Measurements from ENCODE around the gene HVCN1. TPM values are rescaled to one million over a fixed set of nuclear protein-coding genes. Genes with fewer than 3 reads are reported as not detected.

Gene HVCN1
- total RNA-seq, 1 donor from 2014 or later: 29.2 TPM

DNA sequence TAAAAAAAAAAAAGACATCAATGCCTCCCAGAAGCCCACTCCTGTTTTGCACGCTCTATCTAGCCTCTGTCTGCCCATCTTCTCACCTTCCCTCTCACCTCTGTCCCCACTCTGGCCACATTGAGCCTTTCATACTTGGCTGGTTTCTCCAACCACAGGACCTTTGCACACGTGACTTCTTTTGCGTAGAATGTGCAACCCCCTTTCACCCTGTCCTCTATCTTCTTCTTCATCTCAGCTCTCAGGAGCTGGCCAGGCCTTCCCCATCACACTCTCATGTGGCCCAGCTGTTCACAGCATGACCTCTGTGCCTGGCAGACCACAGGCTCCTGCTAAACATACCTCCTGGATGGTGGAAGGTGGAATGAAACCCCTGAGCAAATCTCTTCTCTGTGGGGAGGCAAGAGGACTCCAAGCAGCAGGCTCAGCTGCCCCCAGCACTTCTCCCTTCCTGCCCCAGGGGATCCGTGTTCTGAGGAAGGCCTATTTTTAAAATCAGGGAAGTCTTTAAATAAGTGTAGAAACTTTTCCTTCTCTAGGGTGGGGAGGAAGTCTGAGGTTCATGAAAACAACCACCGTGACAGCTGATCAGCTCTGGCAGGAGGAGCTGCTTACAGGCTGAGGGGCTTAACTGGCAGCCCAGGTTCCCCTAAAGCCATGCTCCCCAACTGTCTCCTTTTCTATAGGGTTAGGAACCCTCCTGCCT, 11.6 kb downstream of the HVCN1 start:
- intact Hi-C loops (cut with DNase I): no loop called here
- Histone ChIP-seq H3K36me3 (no peaks in the 10 kb centered on the region), H3K27ac (peak overlapping the region; percentile 39), H3K4me1 (peaks cover 19% of the 10 kb centered on the region), H3K27me3 (ENCODE audit: low read depth) (no peaks in the 10 kb centered on the region), H3K4me3 (no peak overlapping the region), H3K9me3 (no peaks in the 10 kb centered on the region)
- no peak for DNase-seq
- no peak for TF ChIP-seq CTCF (IDR thresholded peaks at IDR 0.05)
- ATAC-seq: peak; percentile 48 to 62

DNA sequence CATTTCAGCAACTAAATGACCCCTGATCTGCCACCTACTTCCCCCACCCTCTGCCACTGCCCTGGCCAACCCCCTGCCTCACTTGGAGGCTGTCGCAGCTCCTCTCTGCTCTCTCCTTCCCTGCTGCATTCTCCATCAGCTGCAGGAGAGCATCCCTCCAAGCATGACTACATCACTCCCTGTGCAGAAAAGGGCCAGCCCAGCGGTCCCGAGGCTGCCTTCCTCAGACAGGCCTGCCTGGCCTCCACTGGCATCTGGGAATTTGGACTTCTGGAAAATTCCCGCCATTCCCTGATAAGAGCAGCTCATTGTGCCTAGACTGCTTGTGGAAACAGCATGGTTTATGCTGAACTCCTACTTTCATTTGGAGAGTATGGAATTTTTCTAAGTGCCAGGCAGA, 12.7 kb downstream of the HVCN1 start:
- TF ChIP-seq CTCF (IDR thresholded peaks at IDR 0.05): no peak
- Histone ChIP-seq H3K4me1 (peaks cover 19% of the 10 kb centered on the region), H3K9me3 (no peaks in the 10 kb centered on the region), H3K36me3 (no peaks in the 10 kb centered on the region), H3K4me3 (no peak overlapping the region), H3K27ac (no peak overlapping the region), H3K27me3 (ENCODE audit: low read depth) (no peaks in the 10 kb centered on the region)
- no peak for ATAC-seq
- intact Hi-C loops (cut with DNase I): no loop called here
- no peak for DNase-seq

DNA sequence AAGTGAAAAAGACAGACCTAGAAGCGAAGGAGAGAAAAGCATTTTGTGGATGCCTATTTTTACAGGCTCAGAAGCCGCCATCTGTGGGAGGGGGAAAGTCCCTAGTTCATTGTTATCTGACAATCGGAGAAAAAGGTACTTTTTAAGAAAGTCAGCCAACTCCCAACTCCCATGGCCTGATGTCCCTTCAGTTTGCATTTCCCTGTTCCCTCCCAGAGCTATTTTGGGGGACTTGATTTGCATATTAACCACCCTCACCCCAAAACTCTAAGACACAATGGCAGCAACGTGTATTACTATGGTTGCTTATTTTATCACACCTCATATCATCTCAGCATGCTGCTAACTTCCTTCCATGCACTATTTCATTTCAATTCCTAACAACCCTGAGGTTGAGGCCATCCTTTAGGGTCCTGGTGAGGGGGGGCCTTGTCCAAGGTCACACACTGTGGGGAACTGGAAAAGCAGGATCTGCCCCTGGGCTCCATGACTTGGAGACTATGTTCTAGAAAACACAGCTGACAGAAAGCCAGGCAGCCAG, 18.7 kb downstream of the HVCN1 start:
- intact Hi-C loops (cut with DNase I): no loop called here
- Histone ChIP-seq H3K36me3 (no peaks in the 10 kb centered on the region), H3K27ac (no peak overlapping the region), H3K27me3 (ENCODE audit: low read depth) (no peaks in the 10 kb centered on the region), H3K9me3 (peaks cover 9% of the 10 kb centered on the region), H3K4me3 (no peak overlapping the region), H3K4me1 (no peaks in the 10 kb centered on the region)
- DNase-seq: no peak
- ATAC-seq: no peak
- TF ChIP-seq CTCF (IDR thresholded peaks at IDR 0.05): no peak

- Histone ChIP-seq H3K27ac (no peak overlapping the region), H3K4me1 (no peaks in the 10 kb centered on the region), H3K27me3 (ENCODE audit: low read depth) (no peaks in the 10 kb centered on the region), H3K36me3 (no peaks in the 10 kb centered on the region), H3K4me3 (no peak overlapping the region), H3K9me3 (peaks cover 18% of the 10 kb centered on the region)
- intact Hi-C loops (cut with DNase I): no loop called here
- no peak for DNase-seq
- ATAC-seq: peak in 1 of 2 donors; percentile 9
- TF ChIP-seq CTCF (IDR thresholded peaks at IDR 0.05): no peak
Measured at GRCh38 chr12:110669193-110669502, 19.8 kb downstream of the HVCN1 start.

GRCh38 chr12:110668480-110669192, 20.3 kb downstream of the HVCN1 start:
- no peak overlapping the region for H3K4me3 ChIP-seq
- no peak overlapping the region for H3K27ac ChIP-seq
- TF ChIP-seq CTCF (IDR thresholded peaks at IDR 0.05): no peak
- H3K9me3 ChIP-seq: peaks cover 18% of the 10 kb centered on the region
- DNase-seq (no peak), ATAC-seq (peak in 1 of 2 donors; percentile 25)
- intact Hi-C loops (cut with DNase I): no loop called here
- no peaks in the 10 kb centered on the region for H3K4me1 ChIP-seq
- no peaks in the 10 kb centered on the region for H3K27me3 ChIP-seq (ENCODE audit: low read depth)
- no peaks in the 10 kb centered on the region for H3K36me3 ChIP-seq
